RWPE2 (cell line): ENCODE results near the gene HIPK2.
A peak's percentile ranks its signal among the peaks of the same experiment; 100 is the strongest.

Experiments used
- ATAC-seq: fragments of 200-7000 bp; cut with Tn5 transposase; 3 replicates; pipeline ENCODE4 v1.9.1; 2021; ENCODE audit warnings: low read depth
- DNase-seq: peaks from one replicate; pipeline ENCODE4 v3.0.0-alpha.2; 2020; ENCODE audit warnings: low spot score
- H3K27ac ChIP-seq: fragments of 450-650 bp; 2 replicates; pipeline ENCODE4 v1.5.1; 2017; ENCODE audit warnings: mild to moderate bottlenecking; ENCODE audit not compliant: poor library complexity, severe bottlenecking
- H3K27me3 ChIP-seq: fragments of 250-450 bp; sonication (Bioruptor Pico); 2 replicates; pipeline ENCODE4 v1.5.1; 2021; ENCODE audit warnings: mild to moderate bottlenecking, moderate library complexity; ENCODE audit not compliant: insufficient read depth, poor library complexity, severe bottlenecking
- H3K36me3 ChIP-seq: fragments of 250-450 bp; sonication (Bioruptor Pico); 2 replicates; pipeline ENCODE4 v1.5.1; 2020; ENCODE audit warnings: low read depth, mild to moderate bottlenecking, moderate library complexity
- H3K4me1 ChIP-seq: fragments of 250-450 bp; sonication (Bioruptor Pico); 2 replicates; pipeline ENCODE4 v1.5.1; 2021; ENCODE audit warnings: mild to moderate bottlenecking, moderate library complexity; ENCODE audit not compliant: insufficient read depth, poor library complexity, severe bottlenecking
- H3K4me3 ChIP-seq: fragments of 250-450 bp; sonication (Bioruptor Pico); 2 replicates; pipeline ENCODE4 v1.5.1; 2021; ENCODE audit warnings: mild to moderate bottlenecking, moderate library complexity; ENCODE audit not compliant: severe bottlenecking
- H3K9me3 ChIP-seq: fragments of 250-450 bp; sonication (Bioruptor Pico); 2 replicates; pipeline ENCODE4 v1.5.1; 2021; ENCODE audit warnings: mild to moderate bottlenecking, moderate library complexity; ENCODE audit not compliant: severe bottlenecking
- TF ChIP-seq, protein P1 (sequence below): fragments of 450-650 bp; IDR thresholded peaks from one replicate; pipeline ENCODE4 v1.5.1; 2017; ENCODE audit warnings: mild to moderate bottlenecking, moderate library complexity; ENCODE audit not compliant: poor library complexity, severe bottlenecking

HIPK2 gene

DNA sequence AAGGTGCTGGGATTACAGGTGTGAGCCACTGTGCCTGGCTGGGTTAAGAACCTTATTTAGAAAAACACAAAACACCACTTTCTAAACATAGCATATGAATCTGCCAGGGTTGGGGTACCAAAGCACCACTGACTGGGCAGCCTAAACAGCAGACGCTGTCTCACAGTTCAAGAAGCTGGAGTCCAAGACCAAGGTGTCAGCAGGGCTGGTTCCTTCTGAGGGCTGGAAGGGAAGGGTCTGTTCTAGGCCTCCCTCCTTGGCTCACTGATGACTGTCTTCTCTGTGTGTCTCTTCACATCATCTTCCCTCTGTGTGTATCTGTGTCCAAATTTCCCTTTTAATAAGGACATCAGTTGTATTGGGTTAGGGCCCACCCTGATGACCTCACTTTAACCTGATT lies 49.6 kb downstream of the HIPK2 start:
- DNase-seq = no peak
- no peak for ATAC-seq
- Histone ChIP-seq H3K27me3 (no peaks in the 10 kb centered on the region), H3K4me1 (peaks cover 76% of the 10 kb centered on the region), H3K9me3 (peaks cover 2% of the 10 kb centered on the region), H3K27ac (peak overlapping the region; percentile 89), H3K36me3 (0 out of 2 replicates have a peak, but pooled peaks cover 3% of the 10 kb centered on the region), H3K4me3 (no peak overlapping the region)
- TF ChIP-seq, protein P1, sequence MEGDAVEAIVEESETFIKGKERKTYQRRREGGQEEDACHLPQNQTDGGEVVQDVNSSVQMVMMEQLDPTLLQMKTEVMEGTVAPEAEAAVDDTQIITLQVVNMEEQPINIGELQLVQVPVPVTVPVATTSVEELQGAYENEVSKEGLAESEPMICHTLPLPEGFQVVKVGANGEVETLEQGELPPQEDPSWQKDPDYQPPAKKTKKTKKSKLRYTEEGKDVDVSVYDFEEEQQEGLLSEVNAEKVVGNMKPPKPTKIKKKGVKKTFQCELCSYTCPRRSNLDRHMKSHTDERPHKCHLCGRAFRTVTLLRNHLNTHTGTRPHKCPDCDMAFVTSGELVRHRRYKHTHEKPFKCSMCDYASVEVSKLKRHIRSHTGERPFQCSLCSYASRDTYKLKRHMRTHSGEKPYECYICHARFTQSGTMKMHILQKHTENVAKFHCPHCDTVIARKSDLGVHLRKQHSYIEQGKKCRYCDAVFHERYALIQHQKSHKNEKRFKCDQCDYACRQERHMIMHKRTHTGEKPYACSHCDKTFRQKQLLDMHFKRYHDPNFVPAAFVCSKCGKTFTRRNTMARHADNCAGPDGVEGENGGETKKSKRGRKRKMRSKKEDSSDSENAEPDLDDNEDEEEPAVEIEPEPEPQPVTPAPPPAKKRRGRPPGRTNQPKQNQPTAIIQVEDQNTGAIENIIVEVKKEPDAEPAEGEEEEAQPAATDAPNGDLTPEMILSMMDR = no peak

- no peaks in the 10 kb centered on the region for H3K9me3 ChIP-seq
- no peak overlapping the region for H3K4me3 ChIP-seq
- 0 out of 2 replicates have a peak, but pooled peaks cover 3% of the 10 kb centered on the region for H3K36me3 ChIP-seq
- DNase-seq (no peak), ATAC-seq (peak; percentile 79)
- no peaks in the 10 kb centered on the region for H3K27me3 ChIP-seq
- peak overlapping the region; percentile 89 for H3K27ac ChIP-seq
- peaks cover 73% of the 10 kb centered on the region for H3K4me1 ChIP-seq
- TF ChIP-seq, protein P1 = no peak
Measured at GRCh38 chr7:139727151-139727705, 50.6 kb downstream of the HIPK2 start.

DNA sequence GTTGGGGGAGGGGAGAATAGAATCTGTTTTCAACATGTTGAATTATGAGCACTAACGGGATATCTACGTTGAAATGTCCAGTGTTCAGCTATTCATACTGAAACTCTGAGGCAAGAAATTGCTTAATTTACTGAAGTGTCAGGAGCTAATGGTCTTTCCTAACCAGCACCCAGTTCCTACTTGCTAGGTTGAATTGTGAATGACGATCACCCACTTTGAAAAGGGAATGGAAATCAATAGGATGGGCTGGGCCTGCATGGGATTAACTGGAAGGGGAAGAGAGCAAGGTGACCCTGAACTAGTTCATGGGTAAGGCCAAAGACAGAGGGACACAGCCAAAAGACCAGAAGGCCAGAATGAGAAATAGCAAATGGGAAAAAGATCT lies 51.3 kb downstream of the HIPK2 start:
- ATAC-seq = no peak
- no peak for DNase-seq
- no peaks in the 10 kb centered on the region for H3K9me3 ChIP-seq
- peaks cover 75% of the 10 kb centered on the region for H3K4me1 ChIP-seq
- 0 out of 2 replicates have a peak, but pooled peaks cover 3% of the 10 kb centered on the region for H3K36me3 ChIP-seq
- H3K27ac ChIP-seq = peak overlapping the region; percentile 89
- TF ChIP-seq, protein P1 = no peak
- no peaks in the 10 kb centered on the region for H3K27me3 ChIP-seq
- no peak overlapping the region for H3K4me3 ChIP-seq

DNA sequence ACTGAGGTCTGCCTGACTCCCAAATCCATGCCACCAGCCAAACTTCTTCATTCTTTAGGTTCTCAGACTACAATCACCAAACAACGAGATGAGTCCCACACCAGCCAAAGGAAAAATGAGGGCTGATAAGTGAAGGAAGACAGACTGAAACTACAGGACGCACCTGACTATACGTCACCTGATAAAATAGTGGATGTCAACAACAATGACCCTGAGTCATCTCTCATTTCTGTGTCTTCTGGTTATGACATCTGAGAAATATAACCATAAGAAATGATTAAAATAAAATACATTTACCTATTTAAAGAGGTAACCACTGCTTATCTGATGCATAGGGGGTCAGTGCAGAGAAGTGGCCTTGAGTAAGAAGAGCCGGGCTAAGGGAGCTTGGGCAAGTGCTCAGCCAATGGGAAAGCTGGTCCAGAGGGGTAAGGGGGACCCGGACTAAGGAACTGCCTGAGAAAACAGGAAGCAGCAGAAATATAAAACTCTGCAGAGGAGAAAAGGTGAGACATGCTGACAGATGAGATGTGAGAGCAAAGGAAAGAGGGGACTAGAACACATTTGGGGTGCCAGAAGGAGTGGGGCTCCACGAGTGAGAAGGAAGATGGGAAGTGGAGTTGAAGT lies 51.8 kb downstream of the HIPK2 start:
- Histone ChIP-seq H3K4me3 (no peak overlapping the region), H3K27ac (peak overlapping the region; percentile 89), H3K4me1 (peaks cover 75% of the 10 kb centered on the region), H3K27me3 (no peaks in the 10 kb centered on the region), H3K36me3 (0 out of 2 replicates have a peak, but pooled peaks cover 3% of the 10 kb centered on the region), H3K9me3 (no peaks in the 10 kb centered on the region)
- TF ChIP-seq, protein P1 = no peak
- ATAC-seq = no peak
- no peak for DNase-seq

DNA sequence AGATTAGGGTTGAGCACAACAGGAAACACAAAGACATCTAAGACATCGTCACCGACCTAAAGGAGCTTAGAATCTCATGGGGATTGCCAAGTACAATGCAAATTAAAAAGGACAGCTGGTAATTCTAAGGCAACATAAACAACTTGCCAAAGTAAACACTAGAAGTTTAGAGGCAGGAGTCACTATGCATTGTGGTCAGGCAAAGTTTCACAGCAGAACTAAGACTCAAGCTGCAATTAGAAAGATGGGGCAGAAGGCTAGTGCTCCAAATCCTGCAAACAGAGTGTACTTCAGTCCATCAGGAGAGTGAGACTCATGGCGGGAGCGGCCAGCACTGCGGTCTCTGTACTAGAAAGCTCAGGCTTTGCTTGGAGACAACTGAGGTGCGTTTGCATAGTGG lies 52.7 kb downstream of the HIPK2 start:
- ATAC-seq = peak; percentile 8; the same call in 2 of the 3 replicates
- peaks cover 70% of the 10 kb centered on the region for H3K4me1 ChIP-seq
- no peak overlapping the region for H3K4me3 ChIP-seq
- TF ChIP-seq, protein P1 = no peak
- H3K36me3 ChIP-seq = 0 out of 2 replicates have a peak, but pooled peaks cover 3% of the 10 kb centered on the region
- no peak for DNase-seq
- peak overlapping the region; percentile 89 for H3K27ac ChIP-seq
- no peaks in the 10 kb centered on the region for H3K27me3 ChIP-seq
- no peaks in the 10 kb centered on the region for H3K9me3 ChIP-seq
